Cerebellar nuclear complex (tissue), 1 donor: ENCODE data around the gene RUNX2.

ENCODE experiments used
- DNase-seq, 2 experiments: peaks; one replicate each; lab custom pipeline; 2025; lab: John Stamatoyannopoulos, UW

Gene RUNX2

DNA sequence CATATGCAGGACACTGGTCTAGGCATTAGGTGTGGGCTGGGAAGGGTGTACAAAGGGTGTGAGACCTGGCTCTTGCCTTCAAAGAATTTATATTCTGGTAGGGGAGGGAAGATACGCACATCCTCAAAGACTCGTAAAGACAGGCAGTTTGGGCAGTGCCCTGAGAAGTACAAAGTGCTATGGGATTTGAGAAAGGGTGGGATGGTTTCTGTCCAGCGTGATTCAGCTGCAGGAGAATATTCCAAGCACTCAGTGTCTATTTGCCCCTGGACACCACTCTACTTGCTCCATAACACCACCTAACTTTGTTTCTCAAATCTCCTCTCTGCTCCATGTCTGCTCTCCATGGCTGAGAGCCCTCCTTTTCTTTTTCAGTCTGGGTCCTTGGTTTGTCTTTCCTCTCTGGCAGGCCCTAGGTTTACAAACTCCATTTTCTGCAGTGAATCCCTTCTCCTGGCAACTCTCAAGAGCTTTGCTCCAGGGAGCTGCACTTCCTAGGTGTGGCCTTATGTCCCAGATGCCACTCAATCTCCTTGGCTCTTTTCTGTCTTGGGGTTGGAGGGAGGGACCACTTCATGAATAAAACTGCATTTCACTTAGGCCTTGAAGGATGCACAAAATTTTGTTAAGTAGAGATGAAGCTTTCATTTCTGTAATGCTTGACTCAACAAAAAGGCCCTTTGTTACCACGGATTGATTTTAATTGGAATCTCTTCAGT, 377.2 kb downstream of the RUNX2 start:
- DNase-seq = no peak

- DNase-seq = no peak
Measured at GRCh38 chr6:45706319-45706718, 378.2 kb downstream of the RUNX2 start.

- DNase-seq = no peak
Measured at GRCh38 chr6:45707176-45707575, 379.0 kb downstream of the RUNX2 start.

DNA sequence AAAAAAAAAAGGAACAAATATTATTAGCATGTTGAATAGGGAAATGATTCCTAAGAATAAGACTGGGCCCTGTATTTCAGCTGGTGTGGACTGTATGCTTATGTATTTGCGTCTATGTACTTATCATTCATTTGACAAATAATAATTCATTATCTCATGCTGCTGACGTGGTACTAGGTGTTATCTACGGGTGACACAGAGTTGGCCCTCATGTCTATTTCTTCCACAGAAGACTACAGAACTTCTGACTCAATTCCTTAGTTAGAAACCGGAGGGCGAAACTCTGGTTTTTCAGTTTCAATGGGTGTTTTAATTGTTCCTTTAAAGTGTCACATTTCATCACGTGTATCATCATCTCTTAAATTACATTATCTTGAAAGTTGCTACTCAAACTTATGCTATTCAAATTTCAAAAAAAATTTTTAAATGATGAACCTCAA, 381.7 kb downstream of the RUNX2 start:
- DNase-seq = no peak

DNA sequence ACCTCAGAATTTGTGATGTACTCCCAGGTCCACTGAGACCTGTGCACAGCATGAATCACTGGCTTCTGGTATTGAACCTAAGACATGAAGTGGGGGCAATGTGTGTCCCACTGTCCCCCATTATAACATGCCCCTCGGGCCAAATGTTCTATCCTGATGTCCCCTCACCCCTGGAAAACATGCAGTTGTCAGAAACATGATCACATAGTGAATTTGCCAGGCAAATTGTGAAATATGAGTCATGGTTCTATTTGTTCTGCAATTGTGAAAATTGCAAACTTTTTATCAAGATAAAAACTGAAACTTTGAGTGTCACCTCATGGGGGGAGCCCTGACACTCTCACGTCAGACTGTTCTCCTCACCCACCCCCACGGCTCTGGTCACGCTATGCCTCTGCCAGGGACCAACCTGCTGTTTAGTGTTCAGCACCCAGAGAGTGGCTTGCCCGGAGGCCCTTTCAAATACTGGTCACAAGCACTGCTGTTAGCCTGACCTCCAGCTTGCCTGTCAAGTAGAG, 382.2 kb downstream of the RUNX2 start:
- DNase-seq = no peak

GRCh38 chr6:45712076-45712475, 383.9 kb downstream of the RUNX2 start:
- no peak for DNase-seq

DNA sequence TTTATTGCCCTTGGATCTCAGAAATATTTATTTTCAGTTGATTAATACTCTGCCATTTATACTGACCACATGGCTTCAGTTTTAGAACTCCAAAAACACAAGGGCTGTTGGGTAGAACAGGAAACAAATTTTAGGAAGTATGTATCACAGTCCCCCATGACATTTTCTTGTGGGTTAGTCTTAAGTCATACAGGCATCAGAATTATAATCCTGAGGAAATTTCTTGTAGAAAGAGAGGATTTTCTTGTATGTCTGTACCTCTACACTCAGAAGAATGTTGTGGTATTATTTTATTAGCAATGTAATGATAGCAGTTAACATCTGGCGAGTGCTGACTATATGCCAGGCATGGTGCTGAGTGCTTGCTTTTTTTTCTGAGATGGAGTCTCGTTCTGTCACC, 384.7 kb downstream of the RUNX2 start:
- DNase-seq = no peak
